Myocyte (in vitro differentiated cells): Measurements from ENCODE around the gene TRPC6. TPM values are rescaled to one million over a fixed set of nuclear protein-coding genes. Genes with fewer than 3 reads are reported as not detected.

Source experiments
- DNase-seq: peaks from one replicate; pipeline ENCODE4 v3.0.0-alpha.2; 2012; ENCODE audit warnings: low read depth
- polyA plus RNA-seq: library from polyadenylated mRNA; unstranded; fragments of >200 nt; gene quantifications from one replicate; pipeline ENCODE4 v1.2.1, GENCODE V29; 2012; ENCODE audit warnings: missing spikeins
- total RNA-seq: library from RNA; depleted of rRNA; stranded (reverse); fragments of >200 nt; gene quantifications from 2 replicates; pipeline ENCODE4 v1.2.3, GENCODE V29; 2014

Gene TRPC6
- total RNA-seq, result not detected in 2 replicates
- not detected for polyA plus RNA-seq

DNA sequence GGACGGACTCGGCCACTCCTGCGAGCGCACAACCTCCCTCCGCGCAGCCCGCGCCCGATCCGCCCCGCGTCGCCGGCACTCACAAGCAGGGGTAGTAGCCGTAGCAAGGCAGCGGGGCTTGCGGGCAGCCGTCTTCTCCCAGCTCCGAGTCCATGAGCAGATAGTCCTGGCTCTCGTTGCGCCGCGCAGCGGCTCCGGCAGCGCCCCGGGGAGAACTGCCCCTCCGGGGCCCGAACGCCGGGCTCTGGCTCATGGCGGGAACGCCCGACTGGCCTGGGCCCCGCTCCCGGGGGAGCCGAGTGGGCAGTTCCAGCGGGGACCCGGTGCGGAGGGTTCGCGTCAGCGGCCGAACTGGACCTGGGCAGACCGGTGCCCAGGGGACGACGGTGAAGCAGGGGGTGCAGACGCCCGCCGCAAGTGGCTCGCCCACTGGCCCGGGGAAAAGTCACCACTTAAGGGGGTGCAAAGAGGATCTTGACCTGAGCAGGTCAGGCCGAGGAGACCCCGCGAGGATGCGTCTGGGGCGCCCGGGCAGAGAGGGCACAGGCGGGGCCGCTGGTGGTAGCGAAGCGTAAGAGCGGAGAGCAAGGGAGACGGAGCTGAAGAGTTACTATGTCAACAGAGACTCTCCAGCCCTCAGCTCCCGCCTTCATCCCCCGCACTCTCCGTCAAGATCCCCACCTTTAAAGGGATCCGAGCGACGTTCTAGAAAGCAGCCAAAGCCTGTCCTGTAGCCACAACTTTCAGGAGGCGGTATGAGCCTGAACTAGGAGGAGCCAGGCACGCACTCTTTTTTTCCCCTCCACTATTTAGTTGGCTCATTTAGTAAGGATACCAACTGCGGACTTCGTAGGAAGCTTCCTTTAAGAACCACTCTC, at the start of gene TRPC6:
TSS of gene TRPC6 (minus strand) at position 757 of the 878 bp plus-strand sequence. CDS start at position 253, 504 bp downstream.
- DNase-seq, result peak; percentile 2

DNA sequence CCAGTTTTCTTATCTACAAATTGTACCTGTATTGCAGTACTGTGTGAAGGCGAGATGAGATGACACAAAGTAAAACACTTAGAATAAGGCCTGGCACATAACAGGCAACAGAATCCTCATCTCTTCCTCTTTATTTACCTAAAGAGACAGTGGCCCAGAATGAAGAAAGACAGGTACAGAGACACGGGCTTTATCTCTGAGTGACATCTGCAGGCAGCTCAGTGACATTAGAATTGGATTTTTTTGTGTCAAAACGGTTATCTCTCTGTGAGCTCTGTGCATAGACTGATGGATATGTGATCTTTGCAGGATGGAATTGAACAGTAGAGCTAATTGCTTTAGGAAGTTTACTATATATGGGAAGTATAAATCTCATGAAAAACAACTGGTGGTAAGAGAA, 36.2 kb upstream of the TRPC6 start:
- no peak for DNase-seq

DNA sequence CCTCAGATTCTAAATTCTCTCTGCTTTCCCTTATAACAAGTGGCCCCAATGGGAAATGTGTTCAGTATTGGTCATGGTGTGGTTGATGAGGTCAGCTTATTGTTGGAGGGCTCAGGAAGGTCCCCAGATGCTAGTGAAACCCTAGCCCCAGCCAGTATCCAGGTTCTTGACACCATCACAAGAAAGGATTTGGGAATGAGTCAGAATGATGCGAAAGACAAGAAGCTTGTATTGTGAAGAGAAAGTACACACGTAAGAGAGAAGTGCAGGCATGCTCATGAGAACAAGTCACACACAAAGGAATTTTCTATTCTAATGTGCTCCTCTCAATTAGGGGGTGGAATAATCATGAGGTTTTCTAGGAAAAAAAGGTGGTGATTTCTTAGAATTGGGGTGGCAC, 34.9 kb upstream of the TRPC6 start:
- peak; percentile 28 for DNase-seq

DNA sequence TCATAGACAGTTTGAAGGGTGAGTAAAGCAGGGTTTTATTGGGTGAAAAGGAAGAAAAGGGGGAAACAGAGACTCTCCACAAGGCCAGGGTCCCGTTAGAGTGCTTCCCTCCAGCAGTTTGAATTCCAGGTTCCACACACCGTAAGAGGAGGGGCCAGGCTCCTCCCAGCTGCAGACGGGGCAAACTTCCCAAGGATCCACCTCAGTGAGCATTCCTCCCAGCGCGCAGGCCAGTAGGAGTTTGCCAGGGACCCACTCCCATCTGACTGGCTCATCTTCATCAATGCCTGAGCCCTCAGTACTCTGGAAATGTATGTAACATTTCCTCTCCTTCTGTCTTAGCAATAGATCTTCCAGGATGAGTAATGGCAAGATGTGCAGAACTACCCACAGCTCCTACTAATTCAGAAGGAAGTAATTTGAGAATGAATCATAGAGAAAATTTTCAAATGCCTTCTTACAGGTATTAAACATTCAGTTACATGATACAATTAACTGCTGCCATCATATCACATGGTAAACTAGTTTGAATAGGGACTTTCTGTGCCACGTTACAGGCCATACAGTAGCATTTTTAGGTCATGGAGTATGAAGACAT, 34.0 kb upstream of the TRPC6 start:
- no peak for DNase-seq

DNA sequence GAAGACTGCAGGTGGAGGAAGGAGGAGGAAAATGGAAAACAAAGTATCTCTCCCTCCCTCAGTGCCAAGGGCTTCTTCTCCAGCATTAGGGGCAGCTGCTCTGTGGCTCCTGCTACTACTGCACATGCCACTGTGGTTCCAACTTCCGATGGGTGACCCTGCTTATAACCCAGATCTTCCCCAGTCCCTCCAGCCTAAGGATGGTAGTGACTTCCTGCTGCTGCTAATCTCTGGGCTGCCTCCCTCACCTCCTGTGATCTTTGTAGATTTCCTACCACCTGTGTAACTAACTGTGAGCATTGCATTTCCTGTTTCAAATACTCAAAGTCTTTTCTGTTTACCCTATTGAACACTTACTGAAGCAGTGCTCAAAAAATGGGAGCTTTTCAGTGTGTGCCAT, 28.7 kb upstream of the TRPC6 start:
- peak; percentile 13 for DNase-seq

DNA sequence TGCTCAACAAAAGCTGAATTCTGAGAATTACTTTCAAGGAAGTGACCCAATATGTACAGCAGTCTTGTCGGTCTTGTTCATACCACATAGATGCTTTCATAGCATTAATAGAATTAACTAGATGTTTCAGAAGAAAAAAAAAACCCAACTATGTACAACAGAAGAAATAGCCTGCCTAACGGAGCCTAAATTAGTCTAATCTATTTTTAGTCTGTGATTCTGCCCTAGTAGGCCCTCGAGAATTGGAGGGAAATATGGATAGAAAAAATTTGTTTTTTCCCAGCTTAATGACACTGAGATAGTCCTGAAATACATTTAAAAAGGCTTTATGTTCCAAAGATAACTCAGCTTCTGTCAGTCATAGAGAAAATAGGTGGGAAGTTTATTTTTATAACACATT, 17.1 kb upstream of the TRPC6 start:
- DNase-seq, result no peak

DNA sequence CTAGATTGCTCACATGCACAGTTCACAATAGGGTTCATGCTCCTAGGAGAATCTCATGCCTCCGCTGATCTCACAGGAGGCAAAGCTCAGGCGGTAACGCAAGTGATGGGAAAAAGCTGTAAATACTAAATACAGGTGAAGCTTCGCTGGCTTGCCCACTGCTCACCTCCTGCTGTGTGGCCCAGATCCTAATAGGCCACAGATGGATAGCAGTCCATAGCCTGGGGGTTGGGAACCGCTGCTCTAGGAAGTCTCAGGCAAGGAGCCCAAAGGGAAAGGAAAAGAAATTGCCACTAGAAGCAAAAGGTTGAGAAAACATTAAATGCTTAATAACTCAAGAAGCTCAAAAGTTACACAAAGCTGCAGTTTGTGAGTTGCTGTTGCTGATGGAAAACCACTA, 3.2 kb upstream of the TRPC6 start:
- no peak for DNase-seq

DNA sequence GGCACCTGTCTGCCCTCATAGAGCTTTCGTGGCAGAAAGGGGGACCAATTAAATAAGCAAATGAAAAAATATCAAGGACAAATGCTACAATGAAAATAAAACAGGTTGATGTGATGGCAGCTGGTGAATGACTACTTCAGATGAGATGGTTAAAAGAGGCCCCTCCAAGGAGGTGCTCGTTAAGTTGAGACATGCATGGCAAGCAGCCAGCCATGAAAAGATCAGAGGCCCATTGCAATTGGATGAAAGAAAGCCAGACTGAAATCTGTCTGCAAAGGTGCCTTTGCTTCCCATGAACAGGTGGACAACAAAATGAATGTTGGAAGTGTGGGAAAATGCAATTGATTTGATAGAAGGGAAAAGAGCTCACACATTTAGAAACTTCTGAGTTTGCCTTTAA, 848 bp upstream of the TRPC6 start:
- DNase-seq, result no peak

DNA sequence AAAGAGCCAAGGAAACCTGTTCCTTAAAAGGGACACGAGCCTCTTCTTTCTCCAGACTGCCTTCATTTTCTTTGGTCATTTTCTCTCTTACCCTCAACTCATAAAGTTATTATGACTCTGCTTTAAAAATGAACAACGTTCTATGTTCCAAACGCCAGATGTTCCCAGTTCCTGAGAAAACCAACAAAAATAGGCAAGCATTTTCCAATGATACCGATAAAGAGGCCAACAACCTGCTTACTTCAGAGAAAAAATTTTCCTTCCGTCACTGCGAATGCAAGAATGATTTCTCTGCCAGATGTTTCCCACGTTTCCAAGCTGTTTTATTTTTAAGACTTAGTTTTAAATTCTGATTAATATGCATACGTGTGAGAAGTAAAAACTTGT, 315 bp upstream of the TRPC6 start:
- DNase-seq, result no peak

DNA sequence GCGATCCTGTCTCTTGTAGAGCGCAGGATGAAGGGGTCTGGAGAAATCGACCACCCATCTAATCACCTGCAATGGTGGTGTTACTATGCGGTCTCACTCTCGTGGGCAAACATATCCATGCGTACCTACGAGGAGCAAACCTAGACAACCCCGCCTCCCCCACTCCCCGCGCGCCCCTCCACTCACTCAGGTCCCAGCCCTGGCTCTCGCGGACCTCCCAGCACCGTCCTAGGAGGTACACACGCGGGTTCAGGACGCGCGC, 887 bp downstream of the TRPC6 start:
- no peak for DNase-seq

DNA sequence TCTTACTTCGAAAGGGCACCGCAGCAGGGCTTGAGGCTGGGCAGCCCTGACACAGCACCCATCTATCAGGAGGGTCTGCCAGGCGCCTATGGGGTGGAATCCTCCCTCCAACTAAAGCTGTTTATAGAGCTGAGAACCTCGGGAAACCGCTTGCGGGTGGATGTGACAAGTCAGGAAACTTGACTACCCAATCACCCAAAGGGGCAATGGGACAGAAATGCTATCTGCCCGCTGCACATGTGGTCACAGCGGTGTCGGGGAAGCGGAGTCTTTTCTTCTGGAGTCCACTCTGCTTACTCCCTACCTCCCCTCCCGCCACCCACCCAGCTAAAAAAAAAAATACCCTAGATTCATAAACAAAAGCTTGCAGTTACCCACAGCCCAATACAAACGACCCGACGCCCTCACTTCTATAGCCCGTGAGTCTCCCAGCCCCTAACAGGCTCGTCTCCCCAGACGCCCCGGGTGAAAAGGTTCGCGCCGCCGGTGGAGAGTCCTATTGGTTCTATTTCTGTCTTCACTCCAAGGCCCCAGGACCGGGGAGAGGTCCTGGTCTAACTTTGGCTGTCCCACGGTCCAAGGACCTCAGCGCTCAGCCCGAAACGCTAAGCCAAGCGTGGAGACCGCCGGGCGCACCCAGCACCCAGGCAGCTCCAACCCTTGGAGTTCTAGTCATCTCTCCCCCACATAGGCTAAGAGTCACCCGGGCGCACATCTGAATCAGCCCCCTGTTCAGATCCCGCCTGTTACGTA, 1.4 kb downstream of the TRPC6 start:
- peak; percentile 3 for DNase-seq

DNA sequence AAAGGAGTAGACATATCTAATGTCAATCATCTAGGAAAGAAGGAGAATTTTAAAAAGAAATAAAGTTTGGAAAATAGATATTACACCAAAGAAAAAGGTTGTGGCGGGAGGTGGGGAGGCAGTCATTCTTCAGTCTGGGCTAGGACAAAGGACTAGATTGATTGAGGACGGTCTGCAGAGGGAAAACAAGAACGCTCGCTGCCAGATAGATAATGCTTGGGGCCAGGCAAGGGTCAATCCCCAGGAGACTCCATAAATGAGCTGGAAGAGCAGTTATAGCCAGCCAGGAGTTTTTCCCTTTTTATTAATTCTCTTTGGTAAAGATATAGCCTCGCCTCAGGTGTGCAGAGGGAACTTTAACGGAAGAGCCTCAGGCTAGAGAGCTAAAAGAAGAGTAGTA, 6.3 kb downstream of the TRPC6 start:
- DNase-seq, result no peak

DNA sequence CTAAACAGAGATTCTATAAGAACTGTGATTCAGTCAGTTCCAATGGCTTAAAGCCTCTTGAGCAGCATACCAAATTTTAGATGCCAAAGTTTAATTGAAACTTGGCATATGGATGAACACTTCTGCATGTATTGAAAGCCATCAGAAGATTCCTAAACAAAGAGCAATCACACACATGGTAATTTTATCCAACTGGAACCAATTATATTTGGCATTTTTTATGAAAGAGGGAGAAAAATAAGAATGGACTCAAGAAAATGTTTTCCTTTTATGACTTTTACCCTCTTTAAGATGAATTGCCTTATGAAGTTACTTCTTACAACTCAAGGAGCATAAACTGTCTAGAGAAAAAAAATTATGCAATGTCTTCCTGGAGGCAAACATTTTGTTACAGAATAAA, 7.4 kb downstream of the TRPC6 start:
- no peak for DNase-seq

DNA sequence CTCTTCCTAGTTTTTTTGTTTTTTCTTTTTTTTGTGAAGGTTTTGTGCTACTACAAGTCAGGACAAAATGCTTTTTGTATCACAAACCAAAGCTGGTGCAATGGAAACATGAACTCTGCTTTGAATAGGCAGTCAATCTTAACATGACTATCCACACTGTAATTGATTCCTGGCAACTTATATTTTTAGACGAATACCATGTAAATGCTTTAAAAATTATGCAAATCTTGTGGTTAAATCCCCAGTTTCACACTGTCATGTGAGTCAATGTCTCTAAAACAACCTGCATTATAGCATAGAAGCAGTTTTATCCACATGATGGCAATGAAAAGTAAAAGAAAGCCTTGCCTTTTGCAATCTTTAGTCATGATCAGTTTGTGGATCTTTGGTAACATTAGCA, 8.9 kb downstream of the TRPC6 start:
- DNase-seq, result no peak

DNA sequence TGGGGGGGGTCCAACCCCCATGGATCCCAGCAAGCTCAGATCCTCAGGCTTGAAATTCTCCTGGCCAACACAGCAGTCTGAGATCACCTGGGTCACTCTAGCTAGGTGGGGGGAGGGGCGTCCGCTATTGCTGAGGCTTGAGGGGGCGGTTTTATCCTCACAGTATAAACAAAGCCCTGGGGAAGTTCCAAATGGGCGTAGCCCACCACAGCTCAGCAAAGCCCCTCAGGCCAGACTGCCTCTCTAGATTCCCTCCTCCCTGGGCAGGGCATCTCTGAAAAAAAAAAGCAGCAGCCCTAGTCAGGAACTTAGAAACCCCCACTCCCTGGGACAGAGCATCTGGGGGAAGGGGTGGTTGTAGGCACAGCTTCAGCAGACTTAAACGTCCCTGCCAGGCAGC, 16.7 kb downstream of the TRPC6 start:
- no peak for DNase-seq

DNA sequence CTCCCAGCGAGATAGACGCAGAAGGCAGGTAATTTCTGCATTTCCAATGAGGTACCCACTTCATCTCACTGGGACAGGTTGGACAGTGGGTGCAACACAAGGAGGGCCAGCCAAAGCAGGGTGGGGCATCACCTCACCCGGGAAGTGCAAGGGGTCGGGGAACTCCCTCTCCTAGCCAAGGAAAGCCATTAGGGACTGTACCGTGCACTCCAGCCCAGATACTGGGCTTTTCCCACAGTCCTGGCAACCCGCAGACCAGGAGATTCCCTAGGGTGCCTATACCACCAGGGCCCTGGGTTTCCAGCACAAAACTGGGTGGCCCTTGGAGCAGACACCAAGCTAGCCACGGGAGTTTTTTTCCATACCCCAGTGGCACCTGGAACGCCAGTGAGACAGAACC, 17.2 kb downstream of the TRPC6 start:
- no peak for DNase-seq

DNA sequence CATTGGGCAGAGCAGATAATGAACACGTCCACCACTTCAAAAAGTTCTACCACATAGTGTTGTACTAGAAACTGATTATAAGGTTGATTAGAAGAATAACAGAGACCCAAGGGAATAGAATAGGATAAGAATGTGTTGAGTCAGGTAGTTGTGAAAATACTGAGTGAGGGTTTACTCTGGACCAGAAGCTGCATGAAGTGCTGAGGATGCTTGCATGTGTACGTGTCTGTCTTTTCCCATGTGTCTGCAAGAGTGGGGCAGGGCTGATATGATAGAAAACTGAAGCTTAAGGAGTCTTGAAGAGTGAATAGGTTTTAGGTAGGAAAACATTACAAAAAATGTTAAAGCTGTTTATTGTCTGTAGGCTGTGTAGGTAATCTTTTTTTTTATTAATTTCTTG, 20.6 kb downstream of the TRPC6 start:
- DNase-seq, result no peak

DNA sequence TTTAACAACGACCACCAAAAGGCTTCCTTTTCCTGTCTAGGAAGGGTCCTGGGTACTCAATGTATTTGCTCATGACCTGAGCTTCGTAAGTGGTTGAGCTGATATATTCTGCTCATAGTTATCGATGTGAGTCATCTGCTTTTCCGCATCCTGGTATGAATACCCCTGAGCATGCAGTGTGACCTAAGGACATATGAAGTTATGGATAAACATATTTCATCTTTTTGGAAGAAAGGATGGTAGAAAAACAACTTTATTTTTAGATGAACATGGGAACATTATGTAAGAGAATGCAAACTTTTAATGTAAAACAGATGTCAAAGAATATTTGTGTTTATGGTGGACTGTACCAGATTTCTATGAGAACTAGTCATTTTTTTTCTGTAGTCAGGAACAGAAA, 28.4 kb downstream of the TRPC6 start:
- DNase-seq, result no peak

DNA sequence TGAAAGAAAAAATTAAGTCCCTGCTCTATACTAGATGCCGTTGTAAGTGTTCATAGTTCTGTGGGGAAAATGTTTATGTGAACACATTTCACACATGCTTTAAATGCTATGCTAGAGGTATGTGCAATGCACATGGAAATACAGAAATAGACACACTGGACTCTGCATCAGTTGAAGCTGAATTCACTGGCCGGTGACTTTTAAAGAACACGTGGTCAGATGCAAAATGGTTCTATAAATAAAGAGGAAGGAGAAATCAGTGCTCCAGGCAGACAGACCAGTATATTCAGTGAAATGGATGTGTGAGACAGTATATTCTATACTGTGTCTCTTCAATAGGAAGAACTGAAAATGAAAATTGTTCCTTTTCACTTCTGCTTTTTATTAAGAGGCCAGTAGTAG, 29.9 kb downstream of the TRPC6 start:
- DNase-seq, result no peak

DNA sequence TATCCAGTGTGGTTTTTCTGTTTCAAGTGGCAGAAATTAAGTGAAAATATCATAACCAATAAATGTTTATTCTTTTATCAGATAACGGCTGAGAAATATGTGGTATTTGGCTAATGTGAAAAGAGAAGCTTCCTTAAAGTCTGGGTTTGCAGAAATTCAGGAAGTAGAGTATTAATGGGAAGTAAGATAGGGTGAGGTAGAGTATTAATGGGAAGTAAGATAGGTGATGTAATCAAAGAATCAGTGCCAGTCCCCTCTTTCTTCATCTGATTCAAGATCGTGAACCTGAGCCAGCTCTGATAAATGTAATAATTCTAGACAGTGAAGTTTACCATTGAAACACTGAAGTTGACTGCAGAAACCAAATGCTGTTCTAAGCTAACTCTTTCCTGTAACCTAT, 30.9 kb downstream of the TRPC6 start:
- DNase-seq, result no peak

DNA sequence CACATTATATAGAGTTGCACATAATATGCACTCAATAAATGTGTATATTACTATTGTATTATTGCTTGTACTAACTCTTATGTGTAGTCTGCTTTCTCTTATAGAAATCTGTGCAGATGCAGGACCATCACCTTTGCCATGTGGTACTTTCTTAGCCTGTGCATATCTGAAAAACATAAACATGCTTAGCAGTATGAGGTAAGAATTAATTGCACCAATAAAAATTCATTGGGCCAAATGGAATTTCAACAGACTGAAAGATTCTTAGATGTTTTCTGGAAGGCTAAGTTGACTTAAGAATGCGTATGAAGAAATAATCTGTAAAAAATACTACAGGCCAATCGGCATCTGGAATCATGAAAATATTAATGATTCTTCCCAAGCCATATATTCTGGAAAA, 55.3 kb downstream of the TRPC6 start:
- DNase-seq, result no peak

DNA sequence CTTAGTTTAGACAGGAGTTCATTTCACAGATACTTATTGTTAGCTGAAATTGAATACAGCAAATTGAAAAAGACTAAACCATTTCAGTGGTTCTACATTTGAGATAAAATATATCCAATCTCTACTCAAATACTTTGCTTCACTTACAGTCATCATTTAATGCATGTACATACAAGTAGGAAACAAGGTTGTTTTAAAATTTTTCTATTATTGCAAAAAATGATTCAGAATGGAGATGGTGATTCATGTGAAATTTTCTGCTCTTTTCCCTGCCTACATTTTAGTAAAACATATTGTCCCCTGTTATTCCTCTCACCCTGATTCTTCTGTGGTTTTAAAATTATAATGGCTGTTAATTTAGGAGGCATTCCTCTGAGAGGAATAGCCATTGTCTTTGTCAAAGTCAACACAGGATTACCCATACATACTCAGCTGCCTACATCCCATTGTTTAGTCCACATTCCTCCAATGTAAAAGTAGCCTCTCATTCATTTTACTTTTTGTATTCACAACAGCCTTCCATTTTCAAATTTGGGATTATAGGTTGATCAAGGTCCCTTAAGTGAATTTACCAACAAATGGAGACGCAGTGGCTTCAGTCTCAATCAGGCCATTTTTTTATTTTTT, 60.1 kb downstream of the TRPC6 start:
- no peak for DNase-seq
